ENCODE results near the gene TTLL12.

DNA sequence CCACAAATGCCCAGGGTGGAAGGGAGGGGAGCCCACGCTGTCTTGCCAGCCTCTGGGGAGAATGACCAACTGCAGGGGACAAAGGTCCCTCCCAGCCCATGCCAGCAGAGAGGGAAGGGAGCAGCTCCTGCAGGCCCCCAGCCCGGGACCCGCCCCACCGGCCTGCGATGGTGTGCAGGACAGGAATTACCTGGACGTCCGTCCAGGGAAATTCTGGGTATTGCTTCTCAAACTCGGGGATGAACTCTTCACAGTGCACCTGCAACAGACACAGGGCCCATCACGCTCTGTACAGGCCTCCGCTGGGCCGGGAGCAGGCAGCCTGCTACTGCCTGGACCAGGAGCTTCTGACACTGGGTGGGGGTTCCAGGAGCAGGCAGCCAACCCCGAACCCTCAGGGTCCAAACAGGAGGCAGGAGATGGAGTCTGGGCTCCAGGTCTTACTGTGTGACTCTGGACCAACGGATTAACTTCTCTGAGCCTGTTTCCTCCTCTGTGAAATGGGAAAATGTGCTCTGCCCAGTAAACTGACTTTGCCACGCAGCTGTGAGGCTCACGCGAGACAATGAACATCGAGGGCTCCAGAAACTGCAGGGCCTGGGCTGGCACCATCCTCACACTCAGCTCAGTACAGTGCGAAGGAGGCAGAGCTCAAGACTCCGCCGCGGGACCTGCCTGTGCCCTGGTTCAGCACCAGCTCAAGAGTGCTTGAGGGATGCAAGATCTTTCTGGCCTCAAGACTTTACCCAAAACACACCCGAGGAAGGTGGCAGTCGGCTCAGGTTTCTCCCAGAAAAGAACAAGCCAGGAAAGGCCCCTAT lies 17.4 kb downstream of the TTLL12 start:
- TF ChIP-seq, protein P1, sequence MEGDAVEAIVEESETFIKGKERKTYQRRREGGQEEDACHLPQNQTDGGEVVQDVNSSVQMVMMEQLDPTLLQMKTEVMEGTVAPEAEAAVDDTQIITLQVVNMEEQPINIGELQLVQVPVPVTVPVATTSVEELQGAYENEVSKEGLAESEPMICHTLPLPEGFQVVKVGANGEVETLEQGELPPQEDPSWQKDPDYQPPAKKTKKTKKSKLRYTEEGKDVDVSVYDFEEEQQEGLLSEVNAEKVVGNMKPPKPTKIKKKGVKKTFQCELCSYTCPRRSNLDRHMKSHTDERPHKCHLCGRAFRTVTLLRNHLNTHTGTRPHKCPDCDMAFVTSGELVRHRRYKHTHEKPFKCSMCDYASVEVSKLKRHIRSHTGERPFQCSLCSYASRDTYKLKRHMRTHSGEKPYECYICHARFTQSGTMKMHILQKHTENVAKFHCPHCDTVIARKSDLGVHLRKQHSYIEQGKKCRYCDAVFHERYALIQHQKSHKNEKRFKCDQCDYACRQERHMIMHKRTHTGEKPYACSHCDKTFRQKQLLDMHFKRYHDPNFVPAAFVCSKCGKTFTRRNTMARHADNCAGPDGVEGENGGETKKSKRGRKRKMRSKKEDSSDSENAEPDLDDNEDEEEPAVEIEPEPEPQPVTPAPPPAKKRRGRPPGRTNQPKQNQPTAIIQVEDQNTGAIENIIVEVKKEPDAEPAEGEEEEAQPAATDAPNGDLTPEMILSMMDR (optimal IDR thresholded peaks at IDR 0.05 in 1 of 3, IDR thresholded peaks at IDR 0.05 in 1 of 3, conservative IDR thresholded peaks at IDR 0.05 in 1 of 3; ENCODE audit: extremely low read depth in 1 of 3, insufficient read depth in 2 of 3, low read length in 3 of 3) = no peak
- no peak for TF ChIP-seq EZH2 (IDR thresholded peaks at IDR 0.05; ENCODE audit: low read length)

Data from keratinocyte (primary cell).